CD14-positive monocyte (primary cell): Measurements from ENCODE around the gene SNX13. TPM values are rescaled to one million over a fixed set of nuclear protein-coding genes. Genes with fewer than 3 reads are reported as not detected.
A peak's percentile ranks its signal among the peaks of the same experiment; 100 is the strongest.

ENCODE experiments used
- DNase-seq, 3 donors: peaks; one replicate each; pipeline ENCODE4 v3.0.0-alpha.2; 2011 to 2022
- H2AFZ ChIP-seq: 2 replicates; pipeline ENCODE4 v1.6.0; 2012; ENCODE audit warnings: mild to moderate bottlenecking, low read depth, low read length, inconsistent platforms; ENCODE audit not compliant: insufficient read depth, poor library complexity, severe bottlenecking
- H3K27ac ChIP-seq, 2 donors: 1 replicate in 1 of 2; 2 replicates in 1 of 2; pipeline ENCODE4 v1.5.1; 2012 to 2013; ENCODE audit warnings: low read length in 2 of 2, control low read depth in 1 of 2, inconsistent platforms in 1 of 2, low read depth in 1 of 2, mild to moderate bottlenecking in 1 of 2
- H3K27me3 ChIP-seq, 2 donors: one replicate each; pipeline versions ENCODE4 v1.6.0 to v1.6.1; 2011 to 2013; ENCODE audit warnings: low read length in 2 of 2; ENCODE audit not compliant: control insufficient read depth in 2 of 2, insufficient read depth in 2 of 2
- H3K36me3 ChIP-seq, 2 donors: replicated peaks in 1 of 2; 1 replicate in 1 of 2; 2 replicates in 1 of 2; pipeline versions ENCODE4 v1.5.1 to v1.6.1; 2012 to 2013; ENCODE audit warnings: low read length in 2 of 2, control low read depth in 1 of 2, inconsistent platforms in 1 of 2, mild to moderate bottlenecking in 1 of 2; ENCODE audit not compliant: insufficient read depth in 2 of 2, control insufficient read depth in 1 of 2
- H3K4me1 ChIP-seq, 2 donors: 1 replicate in 1 of 2; 2 replicates in 1 of 2; pipeline versions ENCODE4 v1.5.1 to v1.6.1; 2012 to 2013; ENCODE audit warnings: low read length in 2 of 2, control low read depth in 1 of 2, inconsistent platforms in 1 of 2, mild to moderate bottlenecking in 1 of 2, moderate library complexity in 1 of 2; ENCODE audit not compliant: insufficient read depth in 2 of 2, control insufficient read depth in 1 of 2
- H3K4me2 ChIP-seq: replicated peaks from 2 replicates; pipeline ENCODE3; 2012; ENCODE audit warnings: low read length, moderate library complexity, mild to moderate bottlenecking; ENCODE audit not compliant: poor library complexity, severe bottlenecking; ENCODE audit errors: extremely low read depth
- H3K4me3 ChIP-seq, 3 experiments: fragments of 200-600 bp in 1 of 3; sonication (generic) in 1 of 3; replicated peaks in 1 of 3; 1 replicate in 2 of 3; 2 replicates in 1 of 3; pipeline ENCODE4 v1.5.1; 2011 to 2013; ENCODE audit warnings: low read length in 3 of 3, mild to moderate bottlenecking in 3 of 3, control low read depth in 2 of 3, low read depth in 2 of 3, inconsistent platforms in 1 of 3, moderate library complexity in 1 of 3
- H3K79me2 ChIP-seq: 2 replicates; pipeline ENCODE4 v1.6.0; 2012; ENCODE audit warnings: mild to moderate bottlenecking, control low read depth, inconsistent platforms, low read length, moderate library complexity; ENCODE audit not compliant: insufficient read depth
- H3K9ac ChIP-seq: 2 replicates; pipeline ENCODE4 v1.6.0; 2017; ENCODE audit warnings: low read length, mild to moderate bottlenecking; ENCODE audit not compliant: insufficient read depth, poor library complexity, severe bottlenecking
- H3K9me3 ChIP-seq, 2 donors: replicated peaks in 1 of 2; 1 replicate in 1 of 2; 2 replicates in 1 of 2; pipeline versions ENCODE4 v1.5.1 to v1.6.1; 2012 to 2013; ENCODE audit warnings: low read length in 2 of 2, control low read depth in 1 of 2; ENCODE audit not compliant: control insufficient read depth in 1 of 2, insufficient read depth in 1 of 2
- H4K20me1 ChIP-seq: 2 replicates; pipeline ENCODE4 v1.6.0; 2012; ENCODE audit warnings: mild to moderate bottlenecking, low read length, control low read depth, moderate library complexity; ENCODE audit not compliant: insufficient read depth
- H3K27ac Mint-ChIP-seq, 7 donors: one replicate each; pipeline ENCODE4 v1.8.0; 2020; ENCODE audit warnings: mild to moderate bottlenecking in 7 of 7, mixed read lengths in 7 of 7, moderate library complexity in 6 of 7, inconsistent platforms in 2 of 7
- H3K27me3 Mint-ChIP-seq, 3 donors: one replicate each; pipeline ENCODE4 v1.8.0; 2021 to 2022; ENCODE audit warnings: low read depth in 3 of 3, mild to moderate bottlenecking in 3 of 3, mixed read lengths in 3 of 3, moderate library complexity in 3 of 3, inconsistent platforms in 1 of 3
- H3K36me3 Mint-ChIP-seq, 2 donors: one replicate each; pipeline ENCODE4 v1.8.0; 2020; ENCODE audit warnings: mixed read lengths in 2 of 2, inconsistent platforms in 1 of 2, mild to moderate bottlenecking in 1 of 2
- H3K4me1 Mint-ChIP-seq: one replicate; pipeline ENCODE4 v1.8.0; 2020; ENCODE audit warnings: mild to moderate bottlenecking, mixed read lengths
- H3K4me3 Mint-ChIP-seq, 2 donors: one replicate each; pipeline ENCODE4 v1.8.0; 2020; ENCODE audit warnings: mild to moderate bottlenecking in 2 of 2, mixed read lengths in 2 of 2, moderate library complexity in 1 of 2
- H3K9me3 Mint-ChIP-seq, 7 donors: one replicate each; pipeline ENCODE4 v1.8.0; 2020 to 2022; ENCODE audit warnings: mixed read lengths in 7 of 7, mild to moderate bottlenecking in 6 of 7, moderate library complexity in 6 of 7, inconsistent platforms in 2 of 7
- CTCF ChIP-seq: fragments of 200-600 bp; IDR thresholded peaks from one replicate; pipeline ENCODE4 v1.8.0; 2022; ENCODE audit warnings: antibody characterized with exemption, mild to moderate bottlenecking
- WGBS: methylation state at CpG from one replicate; pipeline ENCODE4 v1.1.5; 2013; ENCODE audit warnings: missing lambda C conversion rate; ENCODE audit not compliant: insufficient coverage; 5-methylcytosine and 5-hydroxymethylcytosine counted together
- intact Hi-C, 2 donors: fragments of 100-400 bp; cut with micrococcal nuclease; formaldehyde crosslinking; loops; one replicate each; pipeline versions ENCODE4 v1.15.0 to v1.15.1; 2023
- polyA plus RNA-seq, 3 donors: library from polyadenylated mRNA; depleted of rRNA in 1 of 3; unstranded in 2 of 3; stranded (reverse) in 1 of 3; fragments of 300-500 nt in 2 of 3; fragments of >200 nt in 1 of 3; fragmentation: Illumina TruSeq in 2 of 3; gene quantifications; 1 replicate in 2 of 3; 2 replicates in 1 of 3; pipeline ENCODE4 v1.2.3, GENCODE V29; 2012 to 2021

The SNX13 gene
- polyA plus RNA-seq, 3 donors: 12.1 to 31.3 (median 17.4) TPM

DNA sequence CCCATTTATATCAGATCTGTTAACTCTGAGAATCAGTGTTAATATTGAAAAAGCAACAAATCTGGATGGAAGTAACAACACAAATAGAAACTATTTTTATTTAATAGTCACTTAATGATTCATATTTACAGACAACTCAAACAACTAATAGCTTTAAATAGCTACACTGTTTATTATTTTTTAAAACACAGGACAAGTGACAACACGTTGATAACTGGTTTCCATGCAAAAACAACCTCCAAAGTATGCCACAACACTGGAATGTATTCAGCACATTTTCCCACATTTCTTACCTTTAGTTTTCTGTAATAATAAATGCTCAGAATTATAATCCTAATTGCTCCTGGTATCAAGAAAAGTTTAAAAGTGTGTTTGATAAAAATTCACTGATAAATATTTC, 4.0 kb downstream of the SNX13 start:
- Histone ChIP-seq H3K9me3 (no peaks in the 10 kb centered on the region), H3K4me2 (no peak overlapping the region), H3K4me1 (peaks cover 31 to 48% of the 10 kb centered on the region in 2 donors), H3K79me2 (peaks cover 90% of the 10 kb centered on the region), H4K20me1 (peaks cover 65% of the 10 kb centered on the region), H2AFZ (no peak overlapping the region), H3K9ac (no peak overlapping the region), H3K36me3 (no peaks in the 10 kb centered on the region), H3K4me3 (no peak overlapping the region), H3K27me3 (no peaks in the 10 kb centered on the region), H3K27ac (no peak overlapping the region)
- no CpG with 5 or more reads among the region's 1 CpG for WGBS
- DNase-seq: no peak
- H3K4me1 Mint-ChIP-seq: peaks cover 55% of the 10 kb centered on the region
- peaks cover 4 to 5% of the 10 kb centered on the region in 2 donors for H3K36me3 Mint-ChIP-seq
- intact Hi-C loops: loop anchor here (5.0 to 10.0 kb wide), 2 partner anchors 162 to 164 kb away; no protein-coding TSS in a partner anchor
- H3K27ac Mint-ChIP-seq: no peak overlapping the region
- no peaks in the 10 kb centered on the region for H3K9me3 Mint-ChIP-seq
- H3K27me3 Mint-ChIP-seq: no peaks in the 10 kb centered on the region
- TF ChIP-seq CTCF: no peak
- H3K4me3 Mint-ChIP-seq: no peak overlapping the region

DNA sequence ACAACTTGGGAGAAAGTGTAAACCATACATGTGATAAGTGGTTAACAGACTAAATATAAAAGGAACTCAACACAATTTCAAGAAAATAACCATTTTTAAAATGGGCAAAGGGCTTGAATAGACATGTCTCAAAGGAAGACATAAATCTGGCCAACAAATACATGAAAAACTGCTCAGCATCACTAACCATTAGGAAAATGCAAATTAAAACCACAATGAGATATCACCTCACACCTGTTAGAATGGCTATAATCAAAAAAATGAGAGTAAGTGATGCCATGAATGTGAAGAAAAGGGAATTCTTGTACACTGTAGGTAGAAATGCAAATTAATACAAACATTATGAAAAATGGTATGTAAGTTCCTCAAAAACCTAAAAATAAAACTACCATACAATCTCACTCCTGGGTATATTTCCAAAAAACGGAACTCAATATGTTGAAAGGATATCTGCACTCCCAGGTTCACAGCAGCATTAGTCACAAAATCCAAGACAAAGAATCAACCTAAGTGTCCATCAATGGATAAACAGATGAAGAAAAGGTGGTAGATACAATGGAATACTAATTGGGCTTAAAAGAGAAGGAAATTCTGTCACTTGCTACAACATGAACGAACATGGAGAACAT, 5.6 kb downstream of the SNX13 start:
- peak; percentile 36 to 71 (median 62) for DNase-seq
- Mint-ChIP-seq H3K27ac (peak overlapping the region in 6 of 7 donors; percentile 40 to 81 (median 70)), H3K27me3 (no peaks in the 10 kb centered on the region), H3K4me3 (peak overlapping the region in 1 of 2 donors; percentile 8), H3K4me1 (peaks cover 54% of the 10 kb centered on the region), H3K36me3 (peaks cover 4 to 5% of the 10 kb centered on the region in 2 donors), H3K9me3 (no peaks in the 10 kb centered on the region)
- Histone ChIP-seq H3K4me3 (no peak overlapping the region), H3K27ac (peak overlapping the region in 1 of 2 donors; percentile 57), H3K9me3 (no peaks in the 10 kb centered on the region), H3K4me1 (peaks cover 26 to 41% of the 10 kb centered on the region in 2 donors), H3K9ac (no peak overlapping the region), H4K20me1 (peaks cover 81% of the 10 kb centered on the region), H3K36me3 (no peaks in the 10 kb centered on the region), H2AFZ (no peak overlapping the region), H3K4me2 (peak overlapping the region; percentile 25), H3K27me3 (no peaks in the 10 kb centered on the region), H3K79me2 (peaks cover 100% of the 10 kb centered on the region)
- TF ChIP-seq CTCF: no peak
- intact Hi-C loops: loop anchor here (5.0 to 10.0 kb wide), 2 partner anchors 160 to 162 kb away; no protein-coding TSS in a partner anchor
- no CpG with 5 or more reads among the region's 2 CpGs for WGBS
